ENCODE results near the gene SMIM5.
A peak's percentile ranks its signal among the peaks of the same experiment; 100 is the strongest.
"Not testable (repeated sequence)": the region's sequence is repeated elsewhere in the genome, so short reads cannot be mapped to it uniquely, and the experiment has no call there.

Gene SMIM5

GRCh38 chr17:75624714-75625345 is 8.4 kb upstream of the SMIM5 start:
- no peak for DNase-seq (ENCODE audit: low read depth in 2 of 2, low spot score in 1 of 2)

GRCh38 chr17:75625813-75626486 is 7.3 kb upstream of the SMIM5 start:
- no peak for DNase-seq (ENCODE audit: low read depth in 2 of 2, low spot score in 1 of 2)

- no peak for DNase-seq (ENCODE audit: low read depth in 2 of 2, low spot score in 1 of 2)
These were observed 6.7 kb upstream of the SMIM5 start for GRCh38 chr17:75626496-75627038.

GRCh38 chr17:75627094-75627493 is 6.1 kb upstream of the SMIM5 start:
- DNase-seq (ENCODE audit: low read depth in 2 of 2, low spot score in 1 of 2), result no peak

GRCh38 chr17:75628425-75628824 is 4.8 kb upstream of the SMIM5 start:
- no peak for DNase-seq (ENCODE audit: low read depth in 2 of 2, low spot score in 1 of 2)

GRCh38 chr17:75629157-75629556 is 4.1 kb upstream of the SMIM5 start:
- DNase-seq (ENCODE audit: low read depth in 2 of 2, low spot score in 1 of 2), result no peak

GRCh38 chr17:75630071-75630917 is 2.9 kb upstream of the SMIM5 start:
- DNase-seq (ENCODE audit: low read depth in 2 of 2, low spot score in 1 of 2), result no peak

GRCh38 chr17:75631353-75631752 is 1.9 kb upstream of the SMIM5 start:
- no peak for DNase-seq (ENCODE audit: low read depth in 2 of 2, low spot score in 1 of 2)

GRCh38 chr17:75632428-75632827 is 806 bp upstream of the SMIM5 start:
- no peak for DNase-seq (ENCODE audit: low read depth in 2 of 2, low spot score in 1 of 2)

- peak in 1 of 2 donors; percentile 15 for DNase-seq (ENCODE audit: low read depth in 2 of 2, low spot score in 1 of 2)
These were observed 497 bp downstream of the SMIM5 start for GRCh38 chr17:75633486-75634375.

GRCh38 chr17:75634376-75634740 is 1.1 kb downstream of the SMIM5 start:
- no peak for DNase-seq (ENCODE audit: low read depth in 2 of 2, low spot score in 1 of 2)

GRCh38 chr17:75634754-75635609 is 1.7 kb downstream of the SMIM5 start:
- no peak for DNase-seq (ENCODE audit: low read depth in 2 of 2, low spot score in 1 of 2)

- DNase-seq (ENCODE audit: low read depth in 2 of 2, low spot score in 1 of 2), result no peak
These were observed 2.5 kb downstream of the SMIM5 start for GRCh38 chr17:75635610-75636202.

GRCh38 chr17:75636381-75637142 is 3.3 kb downstream of the SMIM5 start:
- no peak for DNase-seq (ENCODE audit: low read depth in 2 of 2, low spot score in 1 of 2)

- DNase-seq (ENCODE audit: low read depth in 2 of 2, low spot score in 1 of 2), result no peak
These were observed 3.9 kb downstream of the SMIM5 start for GRCh38 chr17:75637143-75637538.

- no peak for DNase-seq (ENCODE audit: low read depth in 2 of 2, low spot score in 1 of 2)
These were observed 4.3 kb downstream of the SMIM5 start for GRCh38 chr17:75637551-75637950.

GRCh38 chr17:75638039-75638438 is 4.8 kb downstream of the SMIM5 start:
- DNase-seq (ENCODE audit: low read depth in 2 of 2, low spot score in 1 of 2), result not testable (repeated sequence)

GRCh38 chr17:75638893-75639292 is 5.7 kb downstream of the SMIM5 start:
- no peak for DNase-seq (ENCODE audit: low read depth in 2 of 2, low spot score in 1 of 2)

GRCh38 chr17:75639327-75639726 is 6.1 kb downstream of the SMIM5 start:
- DNase-seq (ENCODE audit: low read depth in 2 of 2, low spot score in 1 of 2), result no peak

Data from stimulated activated CD8-positive, alpha-beta memory T cell treated with anti-CD3 and anti-CD28 coated beads, Interleukin-4, amount 100 ng/mL, for 4 hours (primary cell).